Measurements from ENCODE around the gene AK1. TPM values are rescaled to one million over a fixed set of nuclear protein-coding genes. Genes with fewer than 3 reads are reported as not detected.
A peak's percentile ranks its signal among the peaks of the same experiment; 100 is the strongest.
"Not testable (repeated sequence)": the region's sequence is repeated elsewhere in the genome, so short reads cannot be mapped to it uniquely, and the experiment has no call there.

The AK1 gene
- total RNA-seq, 1 experiment from 2014 or later, result 34.4 TPM

DNA sequence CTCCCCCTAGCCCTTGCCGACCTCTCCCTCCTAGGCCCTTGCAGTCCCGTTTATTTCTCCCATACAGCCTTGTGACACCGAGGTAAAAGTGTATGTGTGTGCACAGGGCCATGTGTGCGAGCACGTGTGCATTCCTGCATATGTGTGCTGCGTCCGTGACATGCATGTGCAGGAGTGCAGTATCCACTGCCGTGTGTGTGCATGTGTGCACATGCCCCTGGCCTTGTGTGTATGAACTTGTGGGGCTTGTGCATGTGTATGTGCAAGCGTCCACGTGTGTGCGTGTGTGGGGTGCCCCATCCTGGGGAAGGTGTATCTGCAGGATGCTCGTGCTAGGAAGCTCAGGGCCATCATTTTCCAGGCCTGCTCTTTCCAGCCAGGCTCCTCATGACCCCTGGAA is 6.6 kb downstream of the AK1 start:
- Mint-ChIP-seq H3K27me3 (ENCODE audit: low read depth) (no peaks in the 10 kb centered on the region), H3K27ac (no peak overlapping the region), H3K9me3 (no peaks in the 10 kb centered on the region), H3K4me3 (no peak overlapping the region), H3K4me1 (peaks cover 10% of the 10 kb centered on the region), H3K36me3 (no peaks in the 10 kb centered on the region)
- CTCF ChIA-PET, result interaction anchor here (1.8 to 4.2 kb wide), 13 partner anchors 11 to 381 kb away, joined by 5 to 115 read pairs (median 16); partner anchors contain the start of genes FPGS and TOR2A
- ATAC-seq, result no peak
- no peak for TF ChIP-seq ETV6 (CRISPR knock-in tag; IDR thresholded peaks at IDR 0.05)
- no peak for TF ChIP-seq JAZF1 (CRISPR knock-in tag; IDR thresholded peaks at IDR 0.05)
- TF ChIP-seq, protein P1, sequence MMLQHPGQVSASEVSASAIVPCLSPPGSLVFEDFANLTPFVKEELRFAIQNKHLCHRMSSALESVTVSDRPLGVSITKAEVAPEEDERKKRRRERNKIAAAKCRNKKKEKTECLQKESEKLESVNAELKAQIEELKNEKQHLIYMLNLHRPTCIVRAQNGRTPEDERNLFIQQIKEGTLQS (CRISPR knock-in tag; conservative IDR thresholded peaks at IDR 0.05), result no peak
- TF ChIP-seq, protein P2, sequence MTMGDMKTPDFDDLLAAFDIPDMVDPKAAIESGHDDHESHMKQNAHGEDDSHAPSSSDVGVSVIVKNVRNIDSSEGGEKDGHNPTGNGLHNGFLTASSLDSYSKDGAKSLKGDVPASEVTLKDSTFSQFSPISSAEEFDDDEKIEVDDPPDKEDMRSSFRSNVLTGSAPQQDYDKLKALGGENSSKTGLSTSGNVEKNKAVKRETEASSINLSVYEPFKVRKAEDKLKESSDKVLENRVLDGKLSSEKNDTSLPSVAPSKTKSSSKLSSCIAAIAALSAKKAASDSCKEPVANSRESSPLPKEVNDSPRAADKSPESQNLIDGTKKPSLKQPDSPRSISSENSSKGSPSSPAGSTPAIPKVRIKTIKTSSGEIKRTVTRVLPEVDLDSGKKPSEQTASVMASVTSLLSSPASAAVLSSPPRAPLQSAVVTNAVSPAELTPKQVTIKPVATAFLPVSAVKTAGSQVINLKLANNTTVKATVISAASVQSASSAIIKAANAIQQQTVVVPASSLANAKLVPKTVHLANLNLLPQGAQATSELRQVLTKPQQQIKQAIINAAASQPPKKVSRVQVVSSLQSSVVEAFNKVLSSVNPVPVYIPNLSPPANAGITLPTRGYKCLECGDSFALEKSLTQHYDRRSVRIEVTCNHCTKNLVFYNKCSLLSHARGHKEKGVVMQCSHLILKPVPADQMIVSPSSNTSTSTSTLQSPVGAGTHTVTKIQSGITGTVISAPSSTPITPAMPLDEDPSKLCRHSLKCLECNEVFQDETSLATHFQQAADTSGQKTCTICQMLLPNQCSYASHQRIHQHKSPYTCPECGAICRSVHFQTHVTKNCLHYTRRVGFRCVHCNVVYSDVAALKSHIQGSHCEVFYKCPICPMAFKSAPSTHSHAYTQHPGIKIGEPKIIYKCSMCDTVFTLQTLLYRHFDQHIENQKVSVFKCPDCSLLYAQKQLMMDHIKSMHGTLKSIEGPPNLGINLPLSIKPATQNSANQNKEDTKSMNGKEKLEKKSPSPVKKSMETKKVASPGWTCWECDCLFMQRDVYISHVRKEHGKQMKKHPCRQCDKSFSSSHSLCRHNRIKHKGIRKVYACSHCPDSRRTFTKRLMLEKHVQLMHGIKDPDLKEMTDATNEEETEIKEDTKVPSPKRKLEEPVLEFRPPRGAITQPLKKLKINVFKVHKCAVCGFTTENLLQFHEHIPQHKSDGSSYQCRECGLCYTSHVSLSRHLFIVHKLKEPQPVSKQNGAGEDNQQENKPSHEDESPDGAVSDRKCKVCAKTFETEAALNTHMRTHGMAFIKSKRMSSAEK (CRISPR knock-in tag; IDR thresholded peaks at IDR 0.05; ENCODE audit: borderline replicate concordance), result no peak
- no peak for TF ChIP-seq CREM (CRISPR knock-in tag; IDR thresholded peaks at IDR 0.05)
- TF ChIP-seq KAT7 (CRISPR knock-in tag; IDR thresholded peaks at IDR 0.05; ENCODE audit: borderline replicate concordance), result no peak
- TF ChIP-seq NFATC4 (CRISPR knock-in tag; IDR thresholded peaks at IDR 0.05), result no peak
- no peak for TF ChIP-seq ELF4 (CRISPR knock-in tag; IDR thresholded peaks at IDR 0.05; ENCODE audit: low read depth)
- TF ChIP-seq ZSCAN18 (CRISPR knock-in tag; IDR thresholded peaks at IDR 0.05), result no peak
- TF ChIP-seq ZNF263 (CRISPR knock-in tag; IDR thresholded peaks at IDR 0.05; ENCODE audit: low read depth), result no peak
- TF ChIP-seq, protein P3, sequence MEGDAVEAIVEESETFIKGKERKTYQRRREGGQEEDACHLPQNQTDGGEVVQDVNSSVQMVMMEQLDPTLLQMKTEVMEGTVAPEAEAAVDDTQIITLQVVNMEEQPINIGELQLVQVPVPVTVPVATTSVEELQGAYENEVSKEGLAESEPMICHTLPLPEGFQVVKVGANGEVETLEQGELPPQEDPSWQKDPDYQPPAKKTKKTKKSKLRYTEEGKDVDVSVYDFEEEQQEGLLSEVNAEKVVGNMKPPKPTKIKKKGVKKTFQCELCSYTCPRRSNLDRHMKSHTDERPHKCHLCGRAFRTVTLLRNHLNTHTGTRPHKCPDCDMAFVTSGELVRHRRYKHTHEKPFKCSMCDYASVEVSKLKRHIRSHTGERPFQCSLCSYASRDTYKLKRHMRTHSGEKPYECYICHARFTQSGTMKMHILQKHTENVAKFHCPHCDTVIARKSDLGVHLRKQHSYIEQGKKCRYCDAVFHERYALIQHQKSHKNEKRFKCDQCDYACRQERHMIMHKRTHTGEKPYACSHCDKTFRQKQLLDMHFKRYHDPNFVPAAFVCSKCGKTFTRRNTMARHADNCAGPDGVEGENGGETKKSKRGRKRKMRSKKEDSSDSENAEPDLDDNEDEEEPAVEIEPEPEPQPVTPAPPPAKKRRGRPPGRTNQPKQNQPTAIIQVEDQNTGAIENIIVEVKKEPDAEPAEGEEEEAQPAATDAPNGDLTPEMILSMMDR (IDR thresholded peaks at IDR 0.05), result no peak
- TF ChIP-seq FOXP1 (CRISPR knock-in tag; IDR thresholded peaks at IDR 0.05; ENCODE audit: borderline replicate concordance), result no peak
- POLR2A ChIA-PET, result no interaction called here
- DNase-seq (ENCODE audit: low spot score), result no peak

- ChIA-PET CTCF (interaction anchor here (0.6 to 4.2 kb wide), 73 partner anchors 8 to 1577 kb away, joined by 3 to 115 read pairs (median 6); partner anchors contain the start of genes AK1, CDK9, CFAP157 and ENG), POLR2A (interaction anchor here (0.7 to 1.2 kb wide), 7 partner anchors 12 to 419 kb away, joined by 3 to 9 read pairs (median 3); partner anchors contain the start of genes CDK9, FPGS, LRSAM1 and RPL12)
- TF ChIP-seq, protein P3 (IDR thresholded peaks at IDR 0.05), result peak; percentile 4; the same call in 1 of the 2 replicates
- not testable (repeated sequence) for H3K27ac Mint-ChIP-seq; ATAC-seq; H3K36me3 Mint-ChIP-seq; H3K4me3 Mint-ChIP-seq; H3K27me3 Mint-ChIP-seq (ENCODE audit: low read depth); H3K9me3 Mint-ChIP-seq; DNase-seq (ENCODE audit: low spot score)
- peaks cover 10% of the 10 kb centered on the region for H3K4me1 Mint-ChIP-seq
Observed at GRCh38 chr9:127870153-127870491, 7.4 kb downstream of the AK1 start.
